GM10266 (cell line): Measurements from ENCODE around the gene SLC4A2.

Experiments used
- DNase-seq: peaks from one replicate; pipeline ENCODE4 v3.0.0; 2012; ENCODE audit errors: extremely low spot score
- TF ChIP-seq, protein P1 (sequence below): IDR thresholded peaks from 2 replicates; pipeline ENCODE4 v1.5.1; 2012; ENCODE audit warnings: mild to moderate bottlenecking, low read depth; ENCODE audit not compliant: control insufficient read depth, insufficient read depth; ENCODE audit errors: missing control alignments

Gene SLC4A2

GRCh38 chr7:151057989-151058780 is 1.2 kb upstream of the SLC4A2 start:
- DNase-seq: peak; percentile 99
- TF ChIP-seq, protein P1, sequence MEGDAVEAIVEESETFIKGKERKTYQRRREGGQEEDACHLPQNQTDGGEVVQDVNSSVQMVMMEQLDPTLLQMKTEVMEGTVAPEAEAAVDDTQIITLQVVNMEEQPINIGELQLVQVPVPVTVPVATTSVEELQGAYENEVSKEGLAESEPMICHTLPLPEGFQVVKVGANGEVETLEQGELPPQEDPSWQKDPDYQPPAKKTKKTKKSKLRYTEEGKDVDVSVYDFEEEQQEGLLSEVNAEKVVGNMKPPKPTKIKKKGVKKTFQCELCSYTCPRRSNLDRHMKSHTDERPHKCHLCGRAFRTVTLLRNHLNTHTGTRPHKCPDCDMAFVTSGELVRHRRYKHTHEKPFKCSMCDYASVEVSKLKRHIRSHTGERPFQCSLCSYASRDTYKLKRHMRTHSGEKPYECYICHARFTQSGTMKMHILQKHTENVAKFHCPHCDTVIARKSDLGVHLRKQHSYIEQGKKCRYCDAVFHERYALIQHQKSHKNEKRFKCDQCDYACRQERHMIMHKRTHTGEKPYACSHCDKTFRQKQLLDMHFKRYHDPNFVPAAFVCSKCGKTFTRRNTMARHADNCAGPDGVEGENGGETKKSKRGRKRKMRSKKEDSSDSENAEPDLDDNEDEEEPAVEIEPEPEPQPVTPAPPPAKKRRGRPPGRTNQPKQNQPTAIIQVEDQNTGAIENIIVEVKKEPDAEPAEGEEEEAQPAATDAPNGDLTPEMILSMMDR: no peak

- peak; percentile 69 for DNase-seq
- TF ChIP-seq, protein P1: no peak
These were observed 515 bp upstream of the SLC4A2 start for GRCh38 chr7:151058781-151059366.

DNA sequence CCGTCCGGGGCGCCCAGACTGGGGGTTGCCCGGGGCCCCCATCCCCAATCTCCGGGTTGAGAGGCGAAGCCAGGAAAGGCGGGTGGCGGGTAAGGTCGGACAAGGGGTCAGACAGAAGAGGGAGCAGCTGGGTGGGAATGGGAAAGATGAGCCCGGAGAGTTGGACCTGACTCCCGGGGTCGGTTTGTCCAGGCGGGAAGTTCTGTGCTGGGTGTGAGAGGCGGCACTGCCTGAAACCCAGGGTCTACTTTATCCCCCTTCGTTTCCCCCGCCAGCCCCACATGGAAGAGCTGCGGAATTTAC is 675 bp downstream of the SLC4A2 start:
- TF ChIP-seq, protein P1: no peak
- no peak for DNase-seq

- TF ChIP-seq, protein P1: peak; percentile 14
- DNase-seq: no peak
These were observed 1.2 kb downstream of the SLC4A2 start for GRCh38 chr7:151060416-151061212.

DNA sequence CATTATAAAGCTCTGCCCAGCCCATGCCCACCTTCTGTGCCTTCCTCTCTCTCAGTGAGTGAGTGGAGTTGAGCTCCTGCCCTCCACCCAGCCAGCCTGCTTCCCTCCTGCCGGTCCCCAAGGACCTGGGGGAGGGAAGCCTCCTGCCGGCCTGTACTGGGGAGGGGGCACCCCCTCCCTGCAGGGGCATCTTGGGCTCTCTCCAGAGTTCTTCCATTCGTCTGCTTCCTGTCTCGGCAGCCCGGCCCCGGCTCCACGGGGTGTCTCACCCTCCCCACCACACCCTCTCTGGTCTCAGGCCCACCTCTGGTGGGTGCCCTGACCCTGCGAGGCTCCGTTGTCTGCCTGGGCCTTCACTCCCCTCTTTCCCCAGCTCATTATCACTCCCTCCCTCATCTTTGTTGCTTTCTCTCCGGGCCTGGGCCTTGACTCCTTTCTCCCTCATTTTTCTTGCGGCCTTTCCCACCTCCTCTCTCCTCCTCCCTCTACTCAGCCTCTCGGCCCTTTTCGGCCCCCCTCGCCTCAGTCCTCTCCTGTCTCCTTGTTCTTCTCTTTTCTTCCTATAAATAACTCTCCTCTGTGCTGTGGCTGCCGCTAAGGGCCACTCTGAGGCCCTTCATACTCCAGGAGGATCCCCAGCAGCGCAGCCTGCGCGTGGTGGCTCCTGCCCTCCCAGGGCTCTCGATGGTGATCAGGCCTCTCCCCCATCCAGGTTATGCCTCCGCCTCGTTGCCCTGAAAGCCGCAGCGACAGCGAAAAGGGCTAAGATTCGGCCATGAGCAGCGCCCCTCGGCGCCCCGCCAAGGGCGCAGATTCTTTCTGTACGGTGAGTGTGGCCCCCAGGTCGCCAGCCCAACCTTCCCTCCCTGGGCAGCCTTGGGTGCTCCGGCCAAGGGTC is 2.1 kb downstream of the SLC4A2 start:
- TF ChIP-seq, protein P1: no peak
- DNase-seq: no peak

DNA sequence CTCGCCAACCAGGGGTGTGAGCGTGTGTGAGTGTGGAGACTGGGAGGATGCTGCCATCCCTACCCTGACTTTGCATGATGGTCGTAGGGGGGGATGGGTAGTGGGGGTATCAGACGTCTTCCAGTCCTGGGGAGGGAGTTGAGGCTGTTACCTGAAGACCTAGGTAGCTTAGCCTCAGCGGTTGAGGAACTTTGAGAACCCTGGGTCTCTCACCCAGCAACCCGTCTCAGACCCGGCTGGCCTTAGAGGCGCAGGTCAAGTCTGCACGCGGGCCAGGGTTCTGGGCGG is 2.7 kb downstream of the SLC4A2 start:
- no peak for DNase-seq
- TF ChIP-seq, protein P1: no peak
